ENCODE data around the gene SPATC1L.
"Not testable (repeated sequence)": the region's sequence is repeated elsewhere in the genome, so short reads cannot be mapped to it uniquely, and the experiment has no call there.

Gene SPATC1L

GRCh38 chr21:46156378-46156645, 27.9 kb downstream of the SPATC1L start:
- Mint-ChIP-seq H3K4me3 (no peak overlapping the region), H3K27me3 (no peaks in the 10 kb centered on the region), H3K9me3 (no peaks in the 10 kb centered on the region), H3K4me1 (no peaks in the 10 kb centered on the region), H3K27ac (no peak overlapping the region)
- no peak for ATAC-seq
- DNase-seq: no peak

GRCh38 chr21:46155514-46156377, 28.5 kb downstream of the SPATC1L start, which contains the start of gene FTCD:
Gene FTCD, minus strand, starts transcription at chr21:46155579. Its CDS starts 56 bp downstream, at chr21:46155523.
- Mint-ChIP-seq H3K4me3 (no peak within 1 kb of the TSS), H3K27me3 (no peaks in the 10 kb centered on the region), H3K27ac (no peak within 1 kb of the TSS), H3K9me3 (no peaks in the 10 kb centered on the region), H3K4me1 (no peaks in the 10 kb centered on the region)
- no peak for ATAC-seq
- DNase-seq: no peak

GRCh38 chr21:46154955-46155513, 29.2 kb downstream of the SPATC1L start:
- no peaks in the 10 kb centered on the region for H3K9me3 Mint-ChIP-seq
- ATAC-seq (no peak), DNase-seq (no peak)
- no peak overlapping the region for H3K4me3 Mint-ChIP-seq
- no peak overlapping the region for H3K27ac Mint-ChIP-seq
- H3K4me1 Mint-ChIP-seq: no peaks in the 10 kb centered on the region
- H3K27me3 Mint-ChIP-seq: no peaks in the 10 kb centered on the region

- Mint-ChIP-seq H3K27ac (no peak overlapping the region), H3K4me1 (no peaks in the 10 kb centered on the region), H3K9me3 (no peaks in the 10 kb centered on the region), H3K27me3 (no peaks in the 10 kb centered on the region), H3K4me3 (no peak overlapping the region)
- no peak for ATAC-seq
- DNase-seq: no peak
These were observed 29.9 kb downstream of the SPATC1L start for GRCh38 chr21:46154155-46154954.

GRCh38 chr21:46153247-46154154, 30.8 kb downstream of the SPATC1L start:
- Mint-ChIP-seq H3K9me3 (no peaks in the 10 kb centered on the region), H3K4me1 (no peaks in the 10 kb centered on the region), H3K4me3 (no peak overlapping the region), H3K27me3 (no peaks in the 10 kb centered on the region), H3K27ac (no peak overlapping the region)
- peak; percentile 52 to 60 for DNase-seq
- peak; percentile 77 for ATAC-seq

- no peak overlapping the region for H3K27ac Mint-ChIP-seq
- H3K4me1 Mint-ChIP-seq: no peaks in the 10 kb centered on the region
- ATAC-seq (peak; percentile 33), DNase-seq (no peak)
- H3K4me3 Mint-ChIP-seq: no peak overlapping the region
- no peaks in the 10 kb centered on the region for H3K27me3 Mint-ChIP-seq
- no peaks in the 10 kb centered on the region for H3K9me3 Mint-ChIP-seq
These were observed 31.4 kb downstream of the SPATC1L start for GRCh38 chr21:46152927-46153246.

- H3K27ac Mint-ChIP-seq: peak overlapping the region in 1 of 2 donors; percentile 78
- no peak overlapping the region for H3K4me3 Mint-ChIP-seq
- no peaks in the 10 kb centered on the region for H3K27me3 Mint-ChIP-seq
- H3K9me3 Mint-ChIP-seq: no peaks in the 10 kb centered on the region
- ATAC-seq: no peak
- no peak for DNase-seq
- no peaks in the 10 kb centered on the region for H3K4me1 Mint-ChIP-seq
These were observed 32.0 kb downstream of the SPATC1L start for GRCh38 chr21:46151989-46152926.

GRCh38 chr21:46151261-46151988, 32.8 kb downstream of the SPATC1L start:
- ATAC-seq: peak; percentile 5
- Mint-ChIP-seq H3K4me3 (no peak overlapping the region), H3K9me3 (no peaks in the 10 kb centered on the region), H3K4me1 (no peaks in the 10 kb centered on the region), H3K27ac (no peak overlapping the region), H3K27me3 (no peaks in the 10 kb centered on the region)
- DNase-seq: no peak

GRCh38 chr21:46150491-46151121, 33.7 kb downstream of the SPATC1L start:
- DNase-seq (peak in 1 of 2 donors; percentile 7), ATAC-seq (no peak)
- H3K4me1 Mint-ChIP-seq: no peaks in the 10 kb centered on the region
- no peak overlapping the region for H3K4me3 Mint-ChIP-seq
- no peaks in the 10 kb centered on the region for H3K27me3 Mint-ChIP-seq
- H3K27ac Mint-ChIP-seq: no peak overlapping the region
- H3K9me3 Mint-ChIP-seq: no peaks in the 10 kb centered on the region

- no peaks in the 10 kb centered on the region for H3K27me3 Mint-ChIP-seq
- no peak overlapping the region for H3K4me3 Mint-ChIP-seq
- H3K9me3 Mint-ChIP-seq: no peaks in the 10 kb centered on the region
- peaks cover under 1% of the 10 kb centered on the region for H3K4me1 Mint-ChIP-seq
- DNase-seq: peak in 1 of 2 donors; percentile 4
- H3K27ac Mint-ChIP-seq: no peak overlapping the region
- ATAC-seq: no peak
These were observed 34.2 kb downstream of the SPATC1L start for GRCh38 chr21:46150073-46150472.

- DNase-seq (no peak), ATAC-seq (no peak)
- no peaks in the 10 kb centered on the region for H3K27me3 Mint-ChIP-seq
- no peaks in the 10 kb centered on the region for H3K9me3 Mint-ChIP-seq
- peaks cover 7% of the 10 kb centered on the region for H3K4me1 Mint-ChIP-seq
- no peak overlapping the region for H3K27ac Mint-ChIP-seq
- H3K4me3 Mint-ChIP-seq: no peak overlapping the region
These were observed 34.9 kb downstream of the SPATC1L start for GRCh38 chr21:46149205-46149901.

GRCh38 chr21:46148106-46148505, 36.2 kb downstream of the SPATC1L start:
- H3K4me3 Mint-ChIP-seq: no peak overlapping the region
- DNase-seq (no peak), ATAC-seq (no peak)
- no peak overlapping the region for H3K27ac Mint-ChIP-seq
- H3K9me3 Mint-ChIP-seq: no peaks in the 10 kb centered on the region
- no peaks in the 10 kb centered on the region for H3K27me3 Mint-ChIP-seq
- peaks cover 17% of the 10 kb centered on the region for H3K4me1 Mint-ChIP-seq

- not testable (repeated sequence) for H3K4me3 Mint-ChIP-seq, H3K9me3 Mint-ChIP-seq, H3K27me3 Mint-ChIP-seq, ATAC-seq
- H3K27ac Mint-ChIP-seq: peak overlapping the region in 1 of 2 donors; percentile 34
- H3K4me1 Mint-ChIP-seq: peaks cover 24% of the 10 kb centered on the region
- DNase-seq: peak; percentile 36 to 53
These were observed 36.8 kb downstream of the SPATC1L start for GRCh38 chr21:46147429-46147828.
